Parathyroid adenoma (tissue), 2 donors: ENCODE measurements around the gene SRSF5.
A peak's percentile ranks its signal among the peaks of the same experiment; 100 is the strongest.

ENCODE experiments used
- H2AFZ ChIP-seq: fragments of 300-600 bp; sonication (generic); one replicate; pipeline ENCODE4 v1.7.0; 2017; ENCODE audit warnings: antibody characterized with exemption, mild to moderate bottlenecking
- H3K27ac ChIP-seq: fragments of 300-600 bp; sonication (generic); one replicate; pipeline ENCODE4 v1.7.0; 2017
- H3K27me3 ChIP-seq: fragments of 300-600 bp; sonication (generic); one replicate; pipeline ENCODE4 v1.7.0; 2017; ENCODE audit warnings: low read length; ENCODE audit not compliant: control insufficient read depth, insufficient read depth
- H3K36me3 ChIP-seq: fragments of 300-600 bp; sonication (generic); one replicate; pipeline ENCODE4 v1.7.0; 2017; ENCODE audit warnings: low read length; ENCODE audit not compliant: control insufficient read depth, insufficient read depth
- H3K4me1 ChIP-seq: fragments of 300-600 bp; sonication (generic); one replicate; pipeline ENCODE4 v1.7.0; 2017; ENCODE audit warnings: control low read depth
- H3K4me2 ChIP-seq: fragments of 300-600 bp; sonication (generic); one replicate; pipeline ENCODE4 v1.7.0; 2017; ENCODE audit warnings: low read length
- H3K4me3 ChIP-seq: fragments of 300-600 bp; sonication (generic); one replicate; pipeline ENCODE4 v1.7.0; 2017; ENCODE audit warnings: low read depth, low read length
- H3K79me2 ChIP-seq: fragments of 300-600 bp; sonication (generic); one replicate; pipeline ENCODE4 v1.7.0; 2017; ENCODE audit warnings: control low read depth
- H3K9ac ChIP-seq: fragments of 300-600 bp; sonication (generic); one replicate; pipeline ENCODE4 v1.7.0; 2017; ENCODE audit warnings: mild to moderate bottlenecking
- H3K9me3 ChIP-seq: fragments of 300-600 bp; sonication (generic); one replicate; pipeline ENCODE4 v1.7.0; 2017; ENCODE audit warnings: low read length; ENCODE audit not compliant: control insufficient read depth
- TF ChIP-seq, protein P1 (sequence below): fragments of 300-600 bp; sonication (generic); IDR thresholded peaks from one replicate; pipeline ENCODE4 v1.7.0; 2017; ENCODE audit warnings: antibody characterized with exemption, mild to moderate bottlenecking
- donor health status: primary hyperparathyroidism.

Gene SRSF5

DNA sequence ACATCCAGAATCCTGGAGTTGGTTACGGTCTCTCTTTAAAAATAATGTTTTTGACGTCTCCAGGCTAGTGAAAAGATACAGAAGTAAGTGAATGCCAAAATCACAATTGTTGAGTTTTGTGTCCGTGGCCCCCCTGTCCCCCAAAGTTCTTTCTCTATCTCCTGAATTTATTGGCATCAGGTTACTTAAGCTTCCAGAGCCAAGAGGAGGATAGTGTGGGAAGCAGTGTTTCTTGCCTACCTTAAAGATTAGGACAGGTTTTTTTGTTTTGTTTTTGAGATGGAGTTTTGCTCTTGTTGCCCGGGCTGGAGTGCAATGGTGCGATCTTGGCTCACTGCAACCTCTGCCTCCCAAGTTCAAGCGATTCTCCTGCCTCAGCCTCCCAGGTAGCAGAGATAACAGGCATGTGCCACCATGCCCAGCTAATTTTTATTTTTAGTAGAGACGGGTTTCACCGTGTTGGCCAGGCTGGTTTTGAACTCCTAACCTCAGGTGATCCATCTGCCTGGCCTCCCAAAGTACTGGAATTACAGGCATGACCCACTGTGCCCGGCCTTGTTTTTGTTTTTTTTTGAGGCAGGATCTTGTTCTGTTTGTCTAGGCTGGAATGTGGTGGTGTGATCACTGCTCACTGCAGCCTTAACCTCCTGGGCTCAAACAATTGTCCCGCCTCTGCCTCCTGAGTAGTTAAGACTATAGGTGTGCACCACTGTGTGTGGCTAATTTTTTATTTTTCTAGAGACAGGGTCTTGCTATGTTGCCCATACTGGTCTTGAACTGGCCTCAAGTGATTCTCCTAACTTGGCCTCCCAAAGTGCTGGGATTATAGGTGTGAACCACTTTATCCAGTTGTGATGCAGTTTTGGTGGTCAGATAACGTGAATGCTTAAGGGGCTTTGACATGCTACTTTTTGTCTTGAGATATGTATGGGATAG lies 5.4 kb downstream of the SRSF5 start:
- Histone ChIP-seq H3K36me3 (no peaks in the 10 kb centered on the region), H3K9ac (no peak overlapping the region), H3K79me2 (peaks cover 31% of the 10 kb centered on the region), H3K9me3 (no peaks in the 10 kb centered on the region), H3K4me1 (peaks cover 32% of the 10 kb centered on the region), H3K27ac (no peak overlapping the region), H3K27me3 (no peaks in the 10 kb centered on the region), H3K4me3 (no peak overlapping the region), H3K4me2 (no peak overlapping the region), H2AFZ (no peak overlapping the region)
- TF ChIP-seq, protein P1, sequence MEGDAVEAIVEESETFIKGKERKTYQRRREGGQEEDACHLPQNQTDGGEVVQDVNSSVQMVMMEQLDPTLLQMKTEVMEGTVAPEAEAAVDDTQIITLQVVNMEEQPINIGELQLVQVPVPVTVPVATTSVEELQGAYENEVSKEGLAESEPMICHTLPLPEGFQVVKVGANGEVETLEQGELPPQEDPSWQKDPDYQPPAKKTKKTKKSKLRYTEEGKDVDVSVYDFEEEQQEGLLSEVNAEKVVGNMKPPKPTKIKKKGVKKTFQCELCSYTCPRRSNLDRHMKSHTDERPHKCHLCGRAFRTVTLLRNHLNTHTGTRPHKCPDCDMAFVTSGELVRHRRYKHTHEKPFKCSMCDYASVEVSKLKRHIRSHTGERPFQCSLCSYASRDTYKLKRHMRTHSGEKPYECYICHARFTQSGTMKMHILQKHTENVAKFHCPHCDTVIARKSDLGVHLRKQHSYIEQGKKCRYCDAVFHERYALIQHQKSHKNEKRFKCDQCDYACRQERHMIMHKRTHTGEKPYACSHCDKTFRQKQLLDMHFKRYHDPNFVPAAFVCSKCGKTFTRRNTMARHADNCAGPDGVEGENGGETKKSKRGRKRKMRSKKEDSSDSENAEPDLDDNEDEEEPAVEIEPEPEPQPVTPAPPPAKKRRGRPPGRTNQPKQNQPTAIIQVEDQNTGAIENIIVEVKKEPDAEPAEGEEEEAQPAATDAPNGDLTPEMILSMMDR: no peak

DNA sequence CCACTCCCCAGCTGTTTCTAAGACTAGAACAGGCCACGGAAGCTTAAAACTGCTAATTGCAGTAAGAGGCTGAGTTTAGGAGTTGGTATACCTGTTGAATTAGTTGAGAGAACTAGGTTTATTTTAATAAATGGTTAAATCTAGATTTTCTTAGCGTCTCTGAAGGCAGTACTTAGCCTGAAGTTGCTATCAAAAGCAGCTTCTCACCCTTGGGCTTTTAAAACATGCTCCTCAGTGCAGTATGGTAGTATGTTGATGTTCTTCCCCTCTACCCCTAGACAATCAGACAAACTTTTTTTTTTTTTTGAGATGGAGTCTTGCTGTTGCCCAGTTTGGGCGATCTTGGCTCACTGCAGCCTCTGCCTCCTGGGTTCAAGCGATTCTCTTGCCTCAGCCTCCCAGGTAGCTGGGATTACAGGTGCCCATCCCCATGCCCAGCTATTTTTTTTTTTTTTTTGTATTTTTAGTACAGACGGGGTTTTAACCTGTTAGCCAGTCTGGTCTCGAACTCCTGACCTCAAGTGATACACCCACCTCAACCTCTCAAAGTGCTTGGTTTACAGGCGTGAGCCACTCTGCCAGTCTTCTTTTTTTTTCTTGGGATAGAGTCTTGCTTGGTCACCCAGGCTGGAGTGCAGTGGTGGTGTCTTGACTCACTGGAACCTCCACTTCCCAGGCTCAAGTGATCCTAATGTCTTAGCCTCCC lies 6.8 kb downstream of the SRSF5 start:
- peaks cover 25% of the 10 kb centered on the region for H3K4me1 ChIP-seq
- TF ChIP-seq, protein P1: no peak
- no peak overlapping the region for H3K4me3 ChIP-seq
- H3K9me3 ChIP-seq: no peaks in the 10 kb centered on the region
- no peak overlapping the region for H3K4me2 ChIP-seq
- H2AFZ ChIP-seq: no peak overlapping the region
- no peaks in the 10 kb centered on the region for H3K27me3 ChIP-seq
- peaks cover 18% of the 10 kb centered on the region for H3K79me2 ChIP-seq
- H3K27ac ChIP-seq: no peak overlapping the region
- H3K36me3 ChIP-seq: no peaks in the 10 kb centered on the region
- no peak overlapping the region for H3K9ac ChIP-seq

DNA sequence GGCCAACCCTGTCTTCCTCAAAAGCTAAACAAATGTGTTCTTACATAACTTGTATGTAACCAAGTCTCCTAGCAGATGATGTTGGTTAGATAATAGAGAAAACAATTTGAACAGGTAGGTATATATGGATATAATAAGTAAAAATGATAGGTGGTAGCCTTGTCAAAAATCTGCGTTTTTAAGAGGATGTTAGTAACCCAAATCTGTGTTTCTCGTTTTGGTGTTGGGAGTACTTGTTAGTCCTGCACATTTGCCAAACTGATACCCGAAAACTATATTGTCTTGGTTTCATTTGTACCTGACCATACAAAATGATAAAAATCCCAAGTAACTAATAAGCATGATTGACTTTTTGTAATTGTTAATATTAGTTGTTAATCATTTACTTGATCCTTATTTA lies 8.1 kb downstream of the SRSF5 start:
- Histone ChIP-seq H3K36me3 (no peaks in the 10 kb centered on the region), H3K4me2 (no peak overlapping the region), H3K27me3 (no peaks in the 10 kb centered on the region), H3K79me2 (peaks cover 9% of the 10 kb centered on the region), H3K4me1 (peaks cover 14% of the 10 kb centered on the region), H3K9ac (no peak overlapping the region), H2AFZ (no peak overlapping the region), H3K4me3 (no peak overlapping the region), H3K27ac (no peak overlapping the region), H3K9me3 (no peaks in the 10 kb centered on the region)
- TF ChIP-seq, protein P1: no peak

DNA sequence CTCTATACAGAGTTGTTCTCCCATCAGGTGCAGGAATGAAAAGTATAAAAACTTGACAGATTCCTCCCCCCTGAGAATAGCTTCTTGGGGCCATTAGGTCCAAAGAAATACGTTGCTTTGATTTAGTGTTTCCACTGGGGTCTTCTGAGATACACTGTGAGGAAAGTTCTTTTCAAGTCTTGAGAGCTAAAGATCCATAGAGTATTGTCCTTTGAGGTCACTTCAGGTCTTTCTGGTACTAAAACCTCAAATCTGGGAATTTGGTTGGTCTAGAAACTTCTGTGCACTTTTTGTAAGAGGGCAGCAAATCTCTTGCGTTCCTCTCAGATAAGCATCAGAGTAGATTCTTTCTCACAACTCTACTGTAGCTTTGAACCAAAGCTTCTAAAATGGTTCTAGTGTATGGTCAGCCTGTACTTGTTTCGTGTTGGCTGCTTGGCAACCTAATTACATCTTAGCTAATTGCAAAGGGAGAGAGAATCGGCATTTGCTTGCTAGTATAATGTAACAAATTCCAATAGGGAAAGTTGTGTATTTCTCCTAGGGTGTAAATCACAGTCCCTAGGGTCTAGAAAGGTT lies 10.0 kb downstream of the SRSF5 start:
- TF ChIP-seq, protein P1: no peak
- peak overlapping the region; percentile 29 for H3K4me2 ChIP-seq
- no peaks in the 10 kb centered on the region for H3K36me3 ChIP-seq
- H2AFZ ChIP-seq: no peak overlapping the region
- peaks cover 8% of the 10 kb centered on the region for H3K4me1 ChIP-seq
- no peak overlapping the region for H3K27ac ChIP-seq
- H3K4me3 ChIP-seq: no peak overlapping the region
- H3K9ac ChIP-seq: no peak overlapping the region
- no peaks in the 10 kb centered on the region for H3K27me3 ChIP-seq
- H3K79me2 ChIP-seq: peaks cover 3% of the 10 kb centered on the region
- H3K9me3 ChIP-seq: no peaks in the 10 kb centered on the region
